ENCODE data around the gene NAT14. TPM values are rescaled to one million over a fixed set of nuclear protein-coding genes. Genes with fewer than 3 reads are reported as not detected.

NAT14 gene
- total RNA-seq, 1 donor from 2014 or later: 14.2 TPM

DNA sequence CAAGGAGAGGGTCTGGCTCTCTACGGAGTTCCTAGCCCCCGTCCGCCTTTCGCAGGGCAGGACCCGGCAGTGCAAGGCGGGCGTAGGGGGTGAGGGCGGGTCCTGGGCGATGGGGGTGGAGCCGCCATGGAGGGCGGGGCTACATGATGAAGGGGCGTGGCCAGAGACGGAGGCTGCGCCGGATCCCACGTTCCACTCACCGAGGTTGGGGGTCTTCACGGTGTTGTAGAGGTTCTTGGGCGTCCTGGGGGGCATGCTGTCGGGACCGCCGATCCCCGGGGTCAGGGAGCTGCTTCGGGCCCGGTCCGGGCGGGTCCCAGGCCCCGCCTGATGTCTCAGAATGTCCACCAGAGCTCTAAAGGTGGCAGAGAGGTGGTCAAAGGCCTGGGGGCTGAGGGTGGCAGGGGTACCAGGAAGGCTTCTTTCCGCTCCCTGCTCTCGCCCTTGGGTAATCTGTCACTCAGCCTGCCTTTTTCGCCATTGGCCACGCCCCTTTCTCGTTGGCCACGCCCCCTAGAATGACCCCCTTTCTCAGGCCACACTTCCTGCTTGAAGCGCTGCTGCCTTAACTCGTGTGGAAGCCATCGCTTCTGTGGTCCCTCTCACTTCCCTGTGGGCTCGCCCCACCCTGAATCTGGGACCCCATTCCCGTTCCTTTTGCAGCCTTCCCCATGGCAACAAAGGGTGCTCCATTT lies 44.4 kb upstream of the NAT14 start:
- intact Hi-C loops (cut with DNase I): no loop called here
- no peak for DNase-seq (ENCODE audit: extremely low spot score in 2 of 2)
- peaks cover 21% of the 10 kb centered on the region for H3K27me3 ChIP-seq
- peaks cover 20% of the 10 kb centered on the region for H3K4me1 ChIP-seq
- H3K27ac ChIP-seq: no peak overlapping the region
- TF ChIP-seq, protein P1, sequence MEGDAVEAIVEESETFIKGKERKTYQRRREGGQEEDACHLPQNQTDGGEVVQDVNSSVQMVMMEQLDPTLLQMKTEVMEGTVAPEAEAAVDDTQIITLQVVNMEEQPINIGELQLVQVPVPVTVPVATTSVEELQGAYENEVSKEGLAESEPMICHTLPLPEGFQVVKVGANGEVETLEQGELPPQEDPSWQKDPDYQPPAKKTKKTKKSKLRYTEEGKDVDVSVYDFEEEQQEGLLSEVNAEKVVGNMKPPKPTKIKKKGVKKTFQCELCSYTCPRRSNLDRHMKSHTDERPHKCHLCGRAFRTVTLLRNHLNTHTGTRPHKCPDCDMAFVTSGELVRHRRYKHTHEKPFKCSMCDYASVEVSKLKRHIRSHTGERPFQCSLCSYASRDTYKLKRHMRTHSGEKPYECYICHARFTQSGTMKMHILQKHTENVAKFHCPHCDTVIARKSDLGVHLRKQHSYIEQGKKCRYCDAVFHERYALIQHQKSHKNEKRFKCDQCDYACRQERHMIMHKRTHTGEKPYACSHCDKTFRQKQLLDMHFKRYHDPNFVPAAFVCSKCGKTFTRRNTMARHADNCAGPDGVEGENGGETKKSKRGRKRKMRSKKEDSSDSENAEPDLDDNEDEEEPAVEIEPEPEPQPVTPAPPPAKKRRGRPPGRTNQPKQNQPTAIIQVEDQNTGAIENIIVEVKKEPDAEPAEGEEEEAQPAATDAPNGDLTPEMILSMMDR (IDR thresholded peaks at IDR 0.05): no peak
- TF ChIP-seq POLR2A (IDR thresholded peaks at IDR 0.05) (no peak), POLR2AphosphoS5 (IDR thresholded peaks at IDR 0.05; ENCODE audit: insufficient read depth in 1 of 2, low read depth in 1 of 2) (no peak)
- H3K9me3 ChIP-seq: no peaks in the 10 kb centered on the region
- H3K4me3 ChIP-seq: no peak overlapping the region
- H3K36me3 ChIP-seq: no peaks in the 10 kb centered on the region

DNA sequence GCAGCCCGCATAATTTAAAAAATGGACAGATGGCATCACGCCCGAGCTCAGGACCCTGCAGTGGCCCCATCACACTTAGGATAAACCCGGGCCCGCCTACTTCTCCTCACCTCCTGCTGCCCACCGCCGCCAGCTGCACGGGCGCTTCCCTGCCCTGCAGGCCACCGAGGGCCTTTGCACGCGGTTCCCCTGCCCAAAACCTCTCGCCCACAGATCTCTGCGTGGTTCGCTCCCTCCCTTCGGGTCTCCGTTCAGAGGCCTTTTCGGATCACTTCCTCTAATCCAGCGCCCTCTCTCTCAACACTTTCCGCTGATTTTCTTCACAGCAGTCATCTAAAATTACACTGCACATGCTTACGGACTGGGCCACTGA lies 43.7 kb upstream of the NAT14 start:
- Histone ChIP-seq H3K36me3 (no peaks in the 10 kb centered on the region), H3K4me3 (no peak overlapping the region), H3K27me3 (peaks cover 21% of the 10 kb centered on the region), H3K27ac (no peak overlapping the region), H3K9me3 (no peaks in the 10 kb centered on the region), H3K4me1 (peaks cover 20% of the 10 kb centered on the region)
- no peak for DNase-seq (ENCODE audit: extremely low spot score in 2 of 2)
- TF ChIP-seq, protein P1 (IDR thresholded peaks at IDR 0.05): no peak
- TF ChIP-seq POLR2A (IDR thresholded peaks at IDR 0.05): no peak
- no peak for TF ChIP-seq POLR2AphosphoS5 (IDR thresholded peaks at IDR 0.05; ENCODE audit: insufficient read depth in 1 of 2, low read depth in 1 of 2)
- intact Hi-C loops (cut with DNase I): no loop called here

DNA sequence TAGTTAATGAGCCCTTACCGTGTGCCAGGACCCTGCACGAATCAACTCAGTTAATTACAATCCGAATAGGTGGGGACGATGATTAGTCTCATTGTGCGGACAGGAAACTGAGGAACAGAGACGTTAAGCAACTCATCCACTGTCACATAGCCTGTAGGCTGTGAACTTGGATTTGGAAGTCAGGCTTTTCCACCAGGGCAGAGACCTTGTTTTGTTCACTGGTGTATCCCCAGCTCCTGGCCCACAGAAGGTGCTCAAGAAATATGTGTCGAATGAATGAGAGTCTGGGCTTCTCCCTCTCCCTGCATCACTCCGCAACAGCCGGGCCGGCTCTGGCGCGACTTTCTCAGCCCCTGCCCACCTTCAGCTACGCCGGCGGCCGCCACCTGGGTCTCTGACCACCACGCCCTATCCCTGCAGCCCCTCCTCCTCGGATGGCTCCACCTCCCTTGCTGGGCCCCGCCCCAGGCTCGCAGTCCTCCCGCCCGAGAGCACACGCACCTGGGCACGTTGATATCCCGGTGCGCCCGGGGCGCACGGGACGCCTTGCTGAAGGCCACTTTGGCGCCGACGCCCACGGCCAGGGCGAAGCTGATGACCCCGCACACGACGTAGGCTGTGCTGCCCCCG lies 43.2 kb upstream of the NAT14 start:
- TF ChIP-seq POLR2AphosphoS5 (IDR thresholded peaks at IDR 0.05; ENCODE audit: insufficient read depth in 1 of 2, low read depth in 1 of 2) (no peak), POLR2A (IDR thresholded peaks at IDR 0.05) (no peak)
- TF ChIP-seq, protein P1 (IDR thresholded peaks at IDR 0.05): no peak
- Histone ChIP-seq H3K4me3 (no peak overlapping the region), H3K27me3 (peaks cover 21% of the 10 kb centered on the region), H3K9me3 (no peaks in the 10 kb centered on the region), H3K36me3 (no peaks in the 10 kb centered on the region), H3K27ac (no peak overlapping the region), H3K4me1 (peaks cover 20% of the 10 kb centered on the region)
- no peak for DNase-seq (ENCODE audit: extremely low spot score in 2 of 2)
- intact Hi-C loops (cut with DNase I): no loop called here

DNA sequence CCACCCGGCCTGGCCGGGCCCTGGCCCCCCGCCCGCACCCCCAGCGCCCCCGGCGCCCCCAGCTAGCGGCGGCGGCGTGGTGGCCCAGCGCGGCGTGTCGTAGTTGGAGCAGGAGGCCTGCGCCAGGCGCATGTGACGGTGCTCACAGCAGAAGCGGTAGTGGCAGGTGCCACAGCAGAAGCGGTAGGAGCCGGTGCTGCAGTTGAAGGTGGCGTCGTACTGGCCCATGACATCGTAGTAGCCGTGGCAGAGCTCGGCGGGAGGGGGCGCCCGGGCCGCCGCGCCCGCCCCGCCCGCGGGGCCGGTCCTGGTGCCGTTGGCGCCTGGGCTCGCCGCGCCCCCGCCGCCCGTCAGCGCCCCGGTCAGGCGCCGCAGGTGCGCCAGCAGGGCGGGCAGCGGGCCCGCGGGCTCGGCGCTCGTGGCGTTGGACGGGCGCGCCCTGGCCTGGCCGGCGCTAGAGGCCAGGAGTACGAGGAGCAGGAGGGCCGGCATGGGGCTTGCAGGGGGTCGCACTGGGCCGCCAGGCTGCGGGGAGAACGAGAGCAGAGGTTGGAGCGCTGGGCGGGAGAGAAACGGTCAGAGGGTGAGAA lies 42.5 kb upstream of the NAT14 start:
- no peak overlapping the region for H3K27ac ChIP-seq
- H3K4me1 ChIP-seq: peaks cover 22% of the 10 kb centered on the region
- intact Hi-C loops (cut with DNase I): no loop called here
- H3K36me3 ChIP-seq: no peaks in the 10 kb centered on the region
- no peak for DNase-seq (ENCODE audit: extremely low spot score in 2 of 2)
- no peak for TF ChIP-seq POLR2AphosphoS5 (IDR thresholded peaks at IDR 0.05; ENCODE audit: insufficient read depth in 1 of 2, low read depth in 1 of 2)
- TF ChIP-seq, protein P1 (IDR thresholded peaks at IDR 0.05): no peak
- no peak for TF ChIP-seq POLR2A (IDR thresholded peaks at IDR 0.05)
- no peaks in the 10 kb centered on the region for H3K9me3 ChIP-seq
- peaks cover 21% of the 10 kb centered on the region for H3K27me3 ChIP-seq
- no peak overlapping the region for H3K4me3 ChIP-seq
